Daoy (cell line): ENCODE results near the gene RAB11FIP3. TPM values are rescaled to one million over a fixed set of nuclear protein-coding genes. Genes with fewer than 3 reads are reported as not detected.

Experiments
- DNase-seq: peaks from one replicate; pipeline ENCODE4 v3.0.0-alpha.2; 2015; ENCODE audit warnings: low read depth
- total RNA-seq: library from RNA; depleted of rRNA; stranded (reverse); fragments of >200 nt; shearing (Covaris generic); gene quantifications from 2 replicates; pipeline ENCODE4 v1.2.3, GENCODE V29; 2014

Gene RAB11FIP3
- total RNA-seq, 1 experiment from 2014 or later = 10.4 TPM

DNA sequence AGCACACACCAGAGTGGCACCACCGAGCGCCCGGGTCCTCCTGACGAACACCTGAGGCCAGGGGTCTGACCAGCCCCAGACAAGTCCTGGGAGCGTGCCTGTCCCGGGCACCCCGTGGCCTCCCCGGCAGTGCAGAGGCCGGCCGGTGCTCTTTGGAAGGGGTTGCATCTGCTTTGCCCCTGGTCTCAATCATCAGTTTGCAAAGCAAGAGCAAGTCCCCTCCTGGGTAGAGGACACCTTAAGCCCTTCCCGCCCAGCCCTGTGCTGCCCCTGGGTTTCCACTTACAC lies 90.4 kb downstream of the RAB11FIP3 start:
- no peak for DNase-seq

DNA sequence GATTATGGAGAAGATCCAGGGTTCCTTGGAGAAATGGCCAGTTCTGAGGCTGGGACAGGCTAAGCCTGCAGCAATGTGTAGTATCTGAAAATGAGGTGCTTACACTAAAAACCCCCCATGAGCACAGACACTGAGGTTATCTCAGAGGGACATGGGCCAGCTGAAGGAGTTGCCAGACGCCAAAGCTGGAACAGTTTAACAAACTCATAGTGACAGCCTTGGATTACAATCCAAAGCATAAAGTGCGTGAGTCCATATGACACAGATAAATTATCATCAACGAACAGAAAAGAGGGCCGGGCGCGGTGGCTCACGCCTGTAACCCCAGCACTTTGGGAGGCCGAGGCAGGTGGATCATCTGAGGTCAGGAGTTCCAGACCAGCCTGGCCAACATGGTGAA lies 90.9 kb downstream of the RAB11FIP3 start:
- DNase-seq = no peak

GRCh38 chr16:518858-519257 lies 93.4 kb downstream of the RAB11FIP3 start:
- no peak for DNase-seq

- no peak for DNase-seq
Observed at GRCh38 chr16:519425-519824, 94.0 kb downstream of the RAB11FIP3 start.

DNA sequence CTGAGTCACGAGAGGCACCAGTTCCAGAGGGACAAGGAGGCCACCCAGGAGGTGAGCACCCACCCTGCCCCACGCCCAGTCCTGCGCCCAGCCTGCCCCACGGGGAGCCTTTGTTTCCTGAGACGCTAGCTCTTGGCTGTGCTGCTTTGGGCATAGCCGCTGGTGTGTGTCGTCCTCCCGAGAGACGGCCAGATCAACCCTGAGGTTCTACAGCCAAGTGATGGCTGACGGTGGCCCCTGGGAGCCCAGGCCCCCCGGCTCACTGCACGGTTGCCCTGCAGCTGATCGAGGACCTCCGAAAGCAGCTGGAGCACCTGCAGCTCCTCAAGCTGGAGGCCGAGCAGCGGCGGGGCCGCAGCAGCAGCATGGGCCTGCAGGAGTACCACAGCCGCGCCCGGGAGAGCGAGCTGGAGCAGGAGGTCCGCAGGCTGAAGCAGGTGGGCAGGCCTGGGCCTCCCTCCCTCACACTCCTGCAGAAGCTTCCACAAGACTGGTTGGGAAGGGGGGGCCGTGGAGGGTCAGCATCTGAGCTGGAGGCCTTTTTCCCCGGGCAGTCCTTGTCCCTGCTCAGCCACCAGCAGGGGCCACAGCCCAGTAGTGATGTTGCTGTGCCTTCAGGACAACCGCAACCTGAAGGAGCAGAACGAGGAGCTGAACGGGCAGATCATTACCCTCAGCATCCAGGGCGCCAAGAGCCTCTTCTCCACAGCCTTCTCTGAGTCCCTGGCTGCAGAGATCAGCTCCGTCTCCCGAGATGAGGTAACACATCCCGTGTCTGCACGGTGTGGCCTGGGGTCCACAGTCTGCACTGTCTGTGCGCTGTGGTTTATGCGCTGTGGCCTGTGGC lies 94.6 kb downstream of the RAB11FIP3 start:
- no peak for DNase-seq

- DNase-seq = no peak
Observed at GRCh38 chr16:520847-521246, 95.4 kb downstream of the RAB11FIP3 start.

- no peak for DNase-seq
Observed at GRCh38 chr16:521381-522210, 96.1 kb downstream of the RAB11FIP3 start.

GRCh38 chr16:522320-523096 lies 97.1 kb downstream of the RAB11FIP3 start:
- DNase-seq = no peak

GRCh38 chr16:523097-523741 lies 97.8 kb downstream of the RAB11FIP3 start:
- no peak for DNase-seq

DNA sequence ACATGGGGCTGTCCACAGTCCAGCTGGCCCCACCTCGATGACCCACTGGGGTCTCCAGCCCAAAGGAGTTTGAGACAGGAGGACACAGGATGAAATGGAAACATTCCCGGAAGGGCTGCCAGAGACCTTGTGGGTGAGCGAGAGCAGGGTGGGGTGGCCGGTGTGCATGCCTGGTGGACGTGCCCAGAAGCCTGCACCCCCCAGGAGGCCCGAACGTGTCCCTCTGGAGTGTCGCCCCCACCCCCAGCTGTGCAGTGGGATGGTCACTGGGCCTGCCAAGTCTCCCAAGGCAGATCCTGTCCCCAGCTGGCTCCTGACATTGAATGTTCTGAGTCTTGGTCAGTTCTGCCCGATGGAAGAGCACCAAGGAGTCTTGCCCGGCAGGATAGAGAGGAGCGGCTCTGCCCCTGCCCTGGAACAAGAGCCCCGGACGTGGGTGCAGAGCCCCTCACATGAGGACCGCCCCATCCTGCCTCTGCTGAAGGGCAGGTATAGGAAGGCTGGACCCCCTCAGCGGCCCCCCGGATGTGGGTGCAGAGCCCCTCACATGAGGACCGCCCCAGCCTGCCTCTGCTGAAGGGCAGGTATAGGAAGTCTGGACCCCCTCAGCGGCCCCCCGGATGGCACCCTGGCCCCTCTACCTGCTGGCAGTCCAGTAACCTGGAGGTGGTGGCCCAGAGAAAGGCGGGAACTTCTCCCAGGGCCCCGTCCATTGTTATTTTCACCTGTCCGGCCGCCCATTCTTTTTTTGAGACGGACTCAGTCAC lies 99.0 kb downstream of the RAB11FIP3 start:
- no peak for DNase-seq

- no peak for DNase-seq
Observed at GRCh38 chr16:525123-525519, 99.7 kb downstream of the RAB11FIP3 start.

DNA sequence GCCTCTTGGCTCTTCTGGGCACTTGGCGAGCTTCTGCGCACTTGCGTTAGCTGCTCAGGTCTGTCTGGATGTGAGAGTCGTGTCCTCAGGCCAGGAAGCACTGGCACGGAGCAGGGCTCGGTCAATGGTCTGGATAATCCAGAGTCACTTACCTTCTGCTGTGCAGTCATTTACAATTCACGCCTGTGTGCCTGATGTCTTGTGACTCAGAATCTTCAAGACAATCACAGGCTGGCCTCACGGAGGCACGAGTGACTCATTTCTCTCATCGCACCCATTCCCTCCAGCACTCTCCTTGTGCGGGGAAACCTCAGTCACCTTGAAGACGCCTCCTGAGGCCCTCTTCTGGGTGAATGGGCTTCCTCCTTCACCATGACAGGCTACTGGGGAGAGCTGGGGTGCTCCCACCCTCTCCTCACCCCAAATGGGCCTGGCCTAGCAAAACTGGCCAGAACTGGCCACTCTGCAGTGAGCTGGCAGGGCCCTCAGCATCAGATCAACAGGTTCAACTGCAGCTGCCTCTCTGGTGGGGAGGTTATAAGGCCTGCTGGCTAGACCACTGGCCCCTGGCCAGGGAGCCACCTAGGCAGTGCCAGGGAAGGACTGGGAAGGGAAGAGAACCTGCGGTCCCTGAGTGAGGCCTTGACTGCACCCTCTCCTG lies 100.2 kb downstream of the RAB11FIP3 start:
- peak; percentile 83 for DNase-seq

- DNase-seq = peak; percentile 49
Observed at GRCh38 chr16:526181-527014, 100.9 kb downstream of the RAB11FIP3 start.

GRCh38 chr16:527015-527903 lies 101.8 kb downstream of the RAB11FIP3 start, which contains the start of gene CAPN15:
CAPN15 (plus strand) TSS chr16:527712; CDS start chr16:546839, 19,127 bp downstream.
- DNase-seq = peak; percentile 87

- DNase-seq = peak; percentile 83
Observed at GRCh38 chr16:528111-529011, 102.9 kb downstream of the RAB11FIP3 start.

DNA sequence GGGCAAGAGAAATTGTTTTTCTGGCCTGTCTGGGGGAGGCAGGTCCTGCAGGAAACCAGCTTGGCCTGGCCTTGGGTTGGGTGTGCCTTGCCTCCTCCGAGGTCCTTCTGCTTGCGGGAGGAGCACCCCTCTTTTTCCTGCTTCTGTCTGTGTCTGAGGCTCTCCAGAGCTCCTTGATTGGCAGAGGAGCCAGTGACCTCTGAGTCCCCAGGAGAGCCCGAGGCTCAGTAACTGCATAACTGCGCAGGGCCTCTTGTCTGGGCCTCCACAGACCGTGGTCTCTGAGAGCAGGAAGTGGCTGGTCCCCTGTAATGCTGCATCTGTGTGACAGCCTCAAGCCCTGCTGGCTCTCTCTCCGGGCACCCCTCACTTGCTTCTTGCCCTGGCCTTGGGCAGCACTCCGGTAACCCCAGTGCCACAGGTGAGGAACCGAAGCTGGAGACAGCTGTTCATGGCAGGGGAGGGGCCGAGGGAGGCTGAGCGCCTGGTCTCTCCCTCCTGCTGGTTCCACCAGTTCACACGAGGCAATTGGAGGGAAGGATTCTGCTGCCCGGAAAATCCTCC lies 103.6 kb downstream of the RAB11FIP3 start:
- no peak for DNase-seq
